GM04504 (cell line): Measurements from ENCODE around the gene PDCD6IP.
"Not testable (repeated sequence)": the region's sequence is repeated elsewhere in the genome, so short reads cannot be mapped to it uniquely, and the experiment has no call there.

Experiments
- DNase-seq: peaks from one replicate; pipeline ENCODE4 v3.0.0-alpha.2; 2012; ENCODE audit warnings: low read depth

Gene PDCD6IP

GRCh38 chr3:33798418-33799201, at the start of gene PDCD6IP:
PDCD6IP (plus strand) TSS chr3:33798630; CDS start chr3:33798729, 99 bp downstream.
- peak; percentile 76 for DNase-seq

GRCh38 chr3:33749546-33750210, 48.8 kb upstream of the PDCD6IP start:
- no peak for DNase-seq

- DNase-seq = no peak
These were observed 48.2 kb upstream of the PDCD6IP start for GRCh38 chr3:33750211-33750548.

GRCh38 chr3:33751336-33751735, 47.1 kb upstream of the PDCD6IP start:
- DNase-seq = no peak

- not testable (repeated sequence) for DNase-seq
These were observed 44.0 kb upstream of the PDCD6IP start for GRCh38 chr3:33754391-33754790.

GRCh38 chr3:33758281-33758680, 40.1 kb upstream of the PDCD6IP start:
- DNase-seq = no peak

- DNase-seq = peak; percentile 42
These were observed 39.6 kb upstream of the PDCD6IP start for GRCh38 chr3:33758864-33759263.

GRCh38 chr3:33768578-33769330, 29.7 kb upstream of the PDCD6IP start:
- DNase-seq = no peak

- no peak for DNase-seq
These were observed 24.8 kb upstream of the PDCD6IP start for GRCh38 chr3:33773637-33774036.

- no peak for DNase-seq
These were observed 23.1 kb upstream of the PDCD6IP start for GRCh38 chr3:33775363-33775762.

- no peak for DNase-seq
These were observed 20.4 kb upstream of the PDCD6IP start for GRCh38 chr3:33777996-33778395.

- DNase-seq = no peak
These were observed 18.7 kb upstream of the PDCD6IP start for GRCh38 chr3:33779751-33780150.

GRCh38 chr3:33781413-33781812, 17.0 kb upstream of the PDCD6IP start:
- not testable (repeated sequence) for DNase-seq

- DNase-seq = no peak
These were observed 11.7 kb upstream of the PDCD6IP start for GRCh38 chr3:33786565-33787327.

- no peak for DNase-seq
These were observed 11.0 kb upstream of the PDCD6IP start for GRCh38 chr3:33787328-33788009.

GRCh38 chr3:33789183-33789954, 9.1 kb upstream of the PDCD6IP start:
- no peak for DNase-seq

- DNase-seq = no peak
These were observed 8.3 kb upstream of the PDCD6IP start for GRCh38 chr3:33790091-33790490.

GRCh38 chr3:33791477-33792166, 6.8 kb upstream of the PDCD6IP start:
- no peak for DNase-seq

- no peak for DNase-seq
These were observed 6.1 kb upstream of the PDCD6IP start for GRCh38 chr3:33792167-33792892.
